NOMO-1 treated with DMSO at 0.1 percent for 48 hours (cell line): ENCODE data around the gene PDCD10.
A peak's percentile ranks its signal among the peaks of the same experiment; 100 is the strongest.

Experiments
- DNase-seq: peaks from one replicate; lab custom pipeline; 2025; ENCODE audit not compliant: unreplicated experiment; lab: John Stamatoyannopoulos, UW

The PDCD10 gene

DNA sequence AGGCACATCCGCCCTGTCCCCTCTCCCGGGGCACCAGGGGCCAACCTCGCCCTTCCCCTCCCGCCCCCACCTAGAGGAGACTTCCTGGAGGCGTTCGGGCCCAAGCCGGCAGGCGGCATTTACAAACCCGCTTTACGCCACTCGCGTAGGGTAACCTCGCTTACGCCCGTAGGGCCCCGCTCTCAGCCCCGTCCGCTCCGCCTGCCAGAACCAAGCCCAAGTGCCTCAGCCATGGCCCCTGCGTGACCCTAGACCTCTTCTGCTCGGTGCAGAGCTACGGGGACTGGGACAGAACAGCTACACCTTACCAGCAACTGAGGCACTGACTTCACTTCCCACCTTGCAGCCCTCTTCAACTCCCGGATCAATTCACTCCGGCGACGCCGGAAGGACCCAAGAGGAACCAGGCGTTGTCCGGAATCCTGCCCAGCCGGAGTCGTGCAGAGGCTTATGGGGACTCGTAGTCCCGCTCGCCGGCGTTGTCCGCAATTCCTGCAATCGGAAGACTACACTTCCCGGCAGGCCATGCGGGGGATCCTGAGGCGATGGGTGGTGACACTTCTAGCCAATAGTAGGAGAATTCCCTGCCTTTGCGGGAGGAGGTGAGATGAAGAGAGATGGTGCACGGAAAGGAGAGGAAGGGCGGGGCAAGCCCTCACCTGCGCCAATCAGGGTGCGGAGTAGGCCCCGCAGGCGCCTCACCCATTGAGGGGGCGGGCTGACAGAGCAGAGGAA is at the start of gene PDCD10:
TSS of gene PDCD10 (minus strand) at position 395 of the 735 bp plus-strand sequence. CDS start 14,735 bp downstream, outside the sequence.
- peak; percentile 100 for DNase-seq

DNA sequence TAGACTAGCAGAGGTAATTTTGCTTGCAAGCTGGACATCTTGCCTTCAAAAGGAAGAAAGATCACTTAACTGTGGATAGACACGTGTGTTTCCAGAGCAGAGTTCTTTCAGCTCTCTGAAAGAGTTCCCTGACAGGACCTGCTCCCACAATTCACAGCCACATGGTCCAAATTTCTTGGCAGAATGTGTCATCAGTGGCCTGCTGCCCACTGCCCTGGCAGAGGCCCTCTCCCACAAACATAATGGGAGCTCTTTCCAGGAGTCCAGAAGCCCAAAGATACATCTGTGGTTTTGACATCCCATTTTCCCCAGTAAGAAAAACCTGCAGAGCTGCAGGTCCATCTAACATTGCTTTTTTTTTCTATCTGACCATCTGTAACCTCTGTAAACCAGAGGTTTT is 49.1 kb upstream of the PDCD10 start:
- no peak for DNase-seq

DNA sequence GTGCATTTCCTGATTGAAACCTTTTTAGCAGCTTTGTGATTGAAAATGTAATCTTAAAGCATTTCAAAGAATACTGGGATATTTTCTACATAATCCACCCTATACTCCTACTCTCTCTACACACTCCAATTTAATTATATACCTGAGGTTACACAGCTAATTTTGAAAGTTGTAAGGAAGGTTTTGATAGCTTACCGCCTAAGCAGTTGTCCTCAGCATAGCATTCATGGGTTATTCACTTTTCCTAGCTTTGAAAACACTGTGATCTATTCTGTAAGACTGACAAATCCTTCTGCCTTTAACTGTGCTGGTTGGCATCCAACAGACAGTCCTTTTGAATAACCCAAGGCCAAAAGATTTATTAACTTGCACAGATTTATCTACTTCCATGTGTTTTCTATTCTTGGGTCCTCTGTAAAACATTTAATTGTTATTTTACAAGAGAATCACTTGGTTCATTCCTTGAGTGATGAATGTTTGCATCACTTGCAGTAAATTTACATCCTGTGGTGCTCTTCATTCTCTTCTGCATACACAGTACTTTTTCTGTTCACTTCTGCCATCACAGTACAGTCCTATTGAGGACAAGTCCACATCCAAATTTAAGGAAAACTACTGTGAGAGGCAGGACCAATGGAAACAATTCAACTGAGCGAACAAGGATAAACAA is 45.7 kb upstream of the PDCD10 start:
- DNase-seq = no peak

DNA sequence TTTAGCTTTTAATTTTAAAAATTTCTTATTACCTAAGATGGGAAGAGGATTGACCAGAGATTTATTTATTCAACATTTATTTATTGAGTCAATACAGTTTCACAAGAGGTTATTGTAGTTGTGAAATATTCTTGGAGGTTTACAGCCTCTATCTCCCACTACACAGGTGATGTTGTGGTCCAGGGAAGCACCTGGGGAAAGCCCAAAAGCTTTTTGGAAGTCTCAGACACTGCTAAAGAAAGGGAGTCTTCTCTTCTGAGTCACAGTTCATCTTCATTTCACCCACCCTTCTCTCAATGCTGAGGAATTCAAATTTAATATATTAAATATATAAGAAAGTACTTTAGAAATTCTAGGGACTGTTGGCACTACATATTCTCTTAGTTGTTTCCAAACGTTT is 42.7 kb upstream of the PDCD10 start:
- no peak for DNase-seq

DNA sequence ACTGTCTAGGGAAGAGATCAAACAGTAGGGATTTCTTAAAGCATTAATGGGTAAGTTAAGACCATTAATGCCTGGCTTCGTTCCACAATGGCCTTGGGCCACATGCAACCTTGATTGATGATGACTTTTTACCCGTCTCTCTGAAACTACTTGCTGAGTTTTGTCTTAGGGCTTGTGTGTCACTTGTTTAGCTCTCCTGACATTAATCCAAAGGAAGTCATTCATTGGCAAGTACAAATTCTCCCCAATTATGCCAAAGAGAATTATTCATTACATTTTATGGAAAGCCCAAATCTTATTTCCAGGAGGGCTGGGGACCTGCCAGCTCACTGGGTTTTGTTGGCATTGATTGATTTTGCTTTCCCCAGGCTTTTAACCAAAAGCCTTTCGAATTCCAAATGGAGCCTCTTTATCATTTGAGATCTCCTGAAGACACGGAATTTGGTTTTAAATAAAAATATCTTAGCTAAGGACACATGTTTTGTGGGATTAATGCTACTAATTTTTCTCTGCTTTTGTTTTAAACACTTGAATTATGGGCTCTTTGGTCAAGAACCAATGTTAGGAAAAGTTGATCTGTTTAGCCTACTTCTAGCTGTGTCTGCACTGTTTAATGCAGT is 41.5 kb upstream of the PDCD10 start:
- DNase-seq = no peak

DNA sequence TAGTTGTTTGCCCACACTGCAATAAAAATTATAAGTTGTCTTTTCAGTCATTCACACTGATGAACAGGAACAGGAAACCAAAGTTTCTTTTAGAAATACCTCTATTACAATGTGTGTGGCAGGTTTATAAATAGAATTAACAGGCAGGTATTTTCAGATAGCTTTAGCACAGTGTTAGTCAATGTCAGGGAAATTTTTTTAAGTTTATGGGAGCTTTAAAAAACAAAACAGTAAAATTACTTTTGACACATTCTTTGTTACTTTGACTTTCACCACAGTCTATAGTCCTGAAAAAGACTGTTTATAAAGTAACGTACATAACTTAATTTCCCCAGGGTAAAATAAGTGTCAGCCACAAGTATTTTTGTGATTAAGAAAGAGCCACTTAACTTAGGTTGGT is 38.9 kb upstream of the PDCD10 start:
- no peak for DNase-seq

DNA sequence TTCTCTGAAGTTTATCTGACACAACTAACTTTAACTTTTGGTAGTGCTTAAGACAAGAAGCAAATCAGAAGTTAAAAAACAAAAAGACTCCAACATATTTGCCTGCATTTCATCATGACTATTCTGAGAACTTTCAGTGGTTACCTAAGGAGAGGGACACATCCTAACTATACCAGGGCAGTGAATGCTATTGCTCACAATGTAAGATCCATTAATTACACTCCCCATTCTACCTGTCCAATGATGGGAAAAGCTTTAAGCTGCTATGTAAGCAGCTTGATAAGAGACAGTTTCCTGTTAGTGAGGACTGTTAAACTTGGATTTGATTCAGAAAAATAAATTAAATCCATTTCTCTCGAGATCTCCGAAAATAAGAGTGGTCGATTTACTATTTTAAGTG is 38.3 kb upstream of the PDCD10 start:
- DNase-seq = no peak

DNA sequence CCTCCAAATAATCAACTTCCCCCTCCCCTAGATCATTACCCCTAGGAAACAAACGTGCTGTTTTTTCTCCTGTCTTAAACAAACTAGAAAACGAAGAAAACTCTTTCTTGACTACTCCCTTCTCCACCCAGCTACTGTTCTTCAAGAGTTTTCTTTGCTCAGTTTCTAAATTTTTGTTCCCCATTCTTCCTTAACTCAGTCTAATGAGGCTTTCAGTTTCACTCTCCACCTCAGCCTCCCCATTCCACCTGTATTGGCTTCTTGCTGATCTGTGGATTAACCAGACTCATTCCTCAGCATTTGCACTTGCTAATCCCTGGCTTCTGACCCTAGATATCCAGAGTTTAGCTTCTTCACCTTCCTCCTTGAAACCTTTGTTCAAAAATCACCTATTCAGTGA is 27.6 kb upstream of the PDCD10 start:
- peak; percentile 23 for DNase-seq

DNA sequence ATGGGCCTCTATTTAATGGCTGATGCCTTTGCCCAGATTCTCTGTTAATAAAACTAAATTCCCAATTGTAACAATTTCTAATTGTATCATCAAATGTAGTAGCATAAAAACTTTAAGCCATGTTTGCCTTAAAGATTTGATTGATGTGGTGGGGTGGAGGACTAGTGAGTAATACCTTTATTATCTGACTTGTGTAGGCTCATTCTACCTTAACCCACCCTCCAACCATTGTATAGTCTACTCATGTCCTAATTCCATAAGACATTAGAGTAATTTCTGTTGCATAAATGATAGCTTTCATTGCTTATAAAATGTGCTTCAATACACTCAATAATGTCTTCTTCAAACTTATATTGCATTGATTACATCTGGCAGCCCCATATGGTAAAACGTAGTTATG is 26.6 kb upstream of the PDCD10 start:
- no peak for DNase-seq

DNA sequence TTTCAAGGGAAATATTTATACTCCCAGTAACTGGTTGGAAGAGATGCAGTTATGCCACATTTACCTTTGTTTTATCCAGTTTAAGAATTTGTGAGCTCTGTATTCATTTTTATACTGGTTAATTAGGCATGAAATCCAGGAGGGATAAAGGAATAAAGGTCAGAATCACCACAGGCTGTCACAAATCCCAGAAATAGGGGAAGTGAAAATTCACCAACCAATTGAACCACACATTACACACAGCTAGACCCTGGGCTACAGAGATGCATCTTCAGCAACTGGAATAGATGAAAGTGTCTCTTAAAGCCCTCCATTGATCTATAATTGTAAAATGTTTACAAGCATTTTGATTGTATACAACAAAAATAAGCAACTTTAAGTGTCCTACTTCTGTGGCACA is 19.4 kb upstream of the PDCD10 start:
- peak; percentile 59 for DNase-seq

DNA sequence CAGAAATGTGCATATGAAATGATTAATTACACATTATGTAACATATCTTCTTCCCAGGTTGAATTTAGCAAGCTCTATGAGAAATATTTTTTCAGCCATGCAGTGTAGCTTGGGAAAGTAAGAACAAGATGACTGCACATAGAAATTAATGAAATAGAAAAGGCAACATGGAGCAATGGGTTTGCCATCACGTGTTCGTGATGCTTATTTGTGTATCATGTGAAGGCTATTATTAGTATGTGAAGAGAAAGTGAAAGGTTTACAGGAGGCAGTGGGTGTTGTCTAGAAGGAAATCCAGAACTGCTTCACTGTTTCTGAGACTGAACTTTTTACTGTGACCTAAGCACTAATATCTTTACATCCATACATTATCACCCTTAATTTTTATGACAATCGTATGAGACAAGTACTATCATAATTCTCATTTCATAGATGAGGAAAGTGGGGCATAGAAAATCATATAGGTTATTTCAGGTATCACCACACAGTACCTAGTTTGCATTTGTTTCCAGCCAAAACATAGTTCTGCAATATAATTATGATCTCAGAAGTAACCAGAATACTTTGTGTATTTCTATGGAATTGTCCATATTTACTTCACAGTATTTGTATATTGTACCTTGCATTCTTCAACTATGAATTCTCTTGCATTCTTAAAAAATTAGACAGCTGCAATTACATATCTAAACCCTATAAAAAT is 15.7 kb upstream of the PDCD10 start:
- DNase-seq = peak; percentile 81

DNA sequence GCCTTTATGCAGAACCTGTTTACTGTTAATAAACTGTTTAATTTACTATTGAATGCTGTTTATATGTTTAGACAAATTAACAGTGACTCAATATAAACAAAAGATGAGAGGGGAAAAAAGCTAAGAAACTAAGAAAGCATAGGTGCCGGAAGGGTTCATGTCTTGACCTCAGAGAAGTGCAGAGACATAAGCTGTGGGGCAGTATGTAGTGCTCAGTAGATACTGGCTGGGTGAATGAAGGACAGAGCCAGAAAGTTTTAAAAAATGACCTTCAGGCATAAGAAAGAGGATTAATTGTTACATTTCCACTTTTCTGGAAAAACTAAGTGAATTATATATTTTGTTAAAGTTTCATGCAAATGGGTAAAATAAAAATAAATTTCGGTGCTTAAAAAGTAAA is 15.0 kb upstream of the PDCD10 start:
- no peak for DNase-seq

DNA sequence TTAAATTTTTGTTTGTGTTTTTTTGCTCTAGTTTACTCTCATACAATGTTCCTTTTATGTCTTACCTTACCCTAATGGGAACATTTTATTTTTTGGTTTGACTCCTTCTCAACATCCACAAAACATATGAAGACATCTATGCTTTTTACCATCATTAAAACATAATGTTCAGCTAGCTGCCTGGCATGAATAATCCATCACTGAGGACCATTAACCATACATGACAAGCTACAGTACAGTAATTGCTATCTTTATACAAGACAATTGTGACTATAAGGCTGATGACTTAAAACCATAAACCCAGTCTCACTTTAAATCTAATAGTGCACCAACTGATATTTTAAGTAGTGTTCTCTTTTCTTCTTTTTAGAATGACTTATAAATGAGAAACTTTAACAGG is 14.5 kb upstream of the PDCD10 start:
- DNase-seq = no peak

DNA sequence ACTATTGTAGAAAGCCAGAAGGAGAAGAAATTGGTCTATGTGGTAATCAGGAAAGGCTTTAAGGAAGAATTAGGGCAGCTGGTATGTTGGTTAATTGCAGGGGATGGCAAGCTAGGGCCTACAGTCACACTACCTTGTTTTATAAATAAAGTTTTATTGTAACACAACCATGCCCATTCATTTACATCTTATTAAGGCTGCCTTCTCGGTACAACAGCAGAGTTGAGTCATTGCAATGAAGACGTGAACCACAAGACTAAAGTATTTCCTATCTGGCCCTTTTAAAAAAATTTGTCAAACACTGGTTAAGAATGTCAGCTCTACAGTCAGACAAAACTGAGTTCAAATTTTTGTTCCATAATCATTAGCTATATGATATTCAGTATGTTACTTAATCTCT is 9.1 kb upstream of the PDCD10 start:
- DNase-seq = peak; percentile 11

DNA sequence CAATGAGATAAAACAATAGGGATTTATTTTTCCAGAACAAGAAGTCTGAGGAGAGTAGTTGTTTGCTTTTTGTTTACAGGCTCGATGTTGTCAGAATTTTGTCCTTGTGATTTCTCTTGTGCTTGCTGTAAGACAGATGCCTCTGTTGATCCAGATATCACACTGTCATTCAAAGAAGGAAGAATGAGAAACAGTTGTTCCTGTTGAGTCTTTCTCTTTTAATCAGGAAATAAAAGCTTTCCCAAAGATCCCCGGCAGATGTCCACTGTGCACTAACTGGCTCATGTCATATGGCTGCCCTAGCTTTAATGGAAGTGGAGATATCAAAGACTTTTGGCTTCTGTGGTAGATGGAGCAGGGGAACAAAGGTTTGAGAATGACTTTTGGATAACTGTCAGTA is 7.6 kb upstream of the PDCD10 start:
- DNase-seq = no peak

DNA sequence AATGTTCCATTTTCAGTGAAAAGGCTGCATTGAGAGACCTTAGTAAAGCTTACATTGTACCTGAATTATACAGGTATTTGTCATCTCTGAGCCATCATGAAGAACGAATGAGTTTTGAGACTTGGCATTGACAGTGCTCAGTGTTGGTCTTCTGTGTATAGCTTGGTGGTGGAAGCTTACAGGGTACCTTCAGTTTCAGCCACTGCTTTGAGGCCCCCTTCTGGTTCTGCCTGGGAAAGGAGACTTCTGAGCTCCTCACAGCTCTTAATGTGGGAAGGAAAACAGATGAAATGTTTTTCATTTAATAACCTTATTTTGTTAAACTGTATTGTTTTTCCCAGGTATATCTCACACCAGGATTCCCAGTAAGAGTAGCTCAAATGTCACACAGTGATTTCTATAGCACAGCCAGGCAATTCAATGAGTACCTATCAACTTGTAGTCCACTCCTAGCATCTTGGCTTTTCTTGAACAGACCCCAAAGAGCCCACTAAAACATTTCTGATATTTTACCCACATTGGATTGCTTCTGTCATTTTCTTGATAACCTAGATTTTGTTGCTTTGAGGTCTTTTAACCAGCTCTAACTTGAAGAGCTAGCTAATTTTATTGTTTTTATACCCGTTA is 6.4 kb upstream of the PDCD10 start:
- DNase-seq = peak; percentile 30

DNA sequence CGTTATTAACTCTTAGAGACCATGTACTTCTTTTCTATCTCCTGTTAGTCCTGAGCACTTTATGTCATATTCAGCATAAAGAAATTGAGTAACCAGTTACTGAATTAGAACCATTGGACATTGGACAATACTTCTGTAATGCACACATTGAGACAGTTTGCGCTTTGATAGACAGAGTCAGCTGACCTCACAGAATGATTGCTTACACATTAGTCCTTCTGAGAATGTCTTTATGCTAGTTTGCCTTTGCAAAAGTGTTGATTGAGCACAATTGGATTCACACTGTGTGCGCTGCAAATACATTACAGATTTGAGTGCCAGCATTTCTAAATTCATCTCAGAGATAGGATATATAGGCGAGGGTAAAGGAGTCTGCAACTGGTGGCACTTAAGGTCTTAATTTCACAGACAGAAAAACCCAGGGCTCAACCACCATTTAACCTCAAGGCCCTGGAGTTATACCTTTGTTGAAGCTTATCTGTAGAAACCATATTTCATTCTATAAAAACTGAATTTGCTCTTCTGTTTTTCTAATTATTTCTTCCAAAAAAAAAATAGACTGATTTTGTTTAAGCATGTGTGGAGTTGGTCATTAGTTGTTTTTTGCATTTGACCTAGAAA is 4.6 kb upstream of the PDCD10 start:
- DNase-seq = no peak

DNA sequence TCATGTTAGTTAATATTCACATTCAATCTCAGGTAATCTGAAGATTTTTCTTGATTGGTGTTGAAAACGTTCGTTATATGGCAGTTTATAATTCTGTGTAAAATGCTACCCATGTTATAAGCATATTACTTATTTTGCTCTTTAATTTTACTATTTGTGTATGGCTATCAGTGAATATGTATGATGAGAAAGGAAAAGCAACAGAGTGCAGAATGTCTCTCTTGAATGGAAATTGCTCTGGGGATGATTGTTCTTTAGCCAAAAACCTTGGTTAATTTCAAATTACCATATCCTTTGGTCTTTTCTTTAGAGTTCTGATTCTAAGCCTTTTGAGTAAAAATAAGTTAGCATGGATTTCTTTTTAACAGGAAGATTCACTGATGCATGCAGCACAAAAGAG is 3.3 kb upstream of the PDCD10 start:
- no peak for DNase-seq

DNA sequence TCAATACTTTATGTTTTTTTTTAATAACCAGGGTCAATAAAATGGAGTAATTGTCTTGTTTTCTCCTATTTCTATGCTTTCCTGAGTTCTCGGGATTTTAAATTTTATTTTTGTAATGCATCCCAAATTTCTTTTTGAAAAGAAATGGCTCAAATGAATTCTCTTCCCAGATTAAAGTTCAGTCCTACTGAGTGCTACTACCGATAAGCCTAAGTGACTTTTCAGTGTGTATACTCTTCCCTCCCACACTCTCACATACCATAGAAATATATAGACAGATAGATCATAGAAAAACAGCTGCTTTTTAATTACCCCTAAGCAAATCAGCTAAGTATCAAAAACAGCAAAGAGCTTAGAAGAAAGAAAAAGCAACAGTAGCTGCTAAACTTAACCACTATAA is 2.3 kb upstream of the PDCD10 start:
- no peak for DNase-seq

DNA sequence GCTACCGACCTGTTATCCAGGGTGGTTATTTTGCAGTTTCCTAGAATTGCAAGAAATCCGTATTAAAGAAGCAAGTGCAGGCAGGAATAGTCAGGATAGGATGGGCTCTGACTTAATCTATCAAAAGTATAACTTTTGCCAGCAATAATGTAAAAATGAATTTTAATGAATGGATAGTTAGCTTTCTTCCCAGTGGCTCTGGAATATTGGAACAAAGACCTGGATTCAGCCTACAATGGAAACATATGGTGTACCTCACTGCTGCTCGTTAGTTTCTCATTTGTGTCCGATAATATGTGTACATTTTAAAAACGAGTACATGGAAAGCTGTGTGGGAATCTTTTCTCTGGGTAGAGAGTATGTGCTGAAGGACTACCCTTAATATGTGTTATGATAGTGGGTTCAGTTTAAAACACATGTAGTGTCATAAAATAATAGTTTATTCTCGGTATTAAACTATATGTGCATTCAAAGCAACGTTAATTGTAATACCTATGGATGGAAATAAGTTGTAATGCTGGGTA is 1.6 kb upstream of the PDCD10 start:
- DNase-seq = no peak
